ENCODE results near the gene FYTTD1. TPM values are rescaled to one million over a fixed set of nuclear protein-coding genes. Genes with fewer than 3 reads are reported as not detected.

Gene FYTTD1
- total RNA-seq, 1 donor from 2014 or later: 51.6 TPM

- Mint-ChIP-seq H3K4me3 (ENCODE audit: unreplicated experiment) (no peak overlapping the region), H3K4me1 (ENCODE audit: low read depth, unreplicated experiment) (peaks cover 4% of the 10 kb centered on the region), H3K9me3 (ENCODE audit: unreplicated experiment) (no peaks in the 10 kb centered on the region), H3K27me3 (ENCODE audit: unreplicated experiment) (no peaks in the 10 kb centered on the region), H3K36me3 (ENCODE audit: unreplicated experiment) (no peaks in the 10 kb centered on the region), H3K27ac (ENCODE audit: unreplicated experiment) (no peak overlapping the region)
- no peak for TF ChIP-seq CTCF (IDR thresholded peaks at IDR 0.05; ENCODE audit: partially characterized antibody, unreplicated experiment)
- DNase-seq: no peak
Observed at GRCh38 chr3:197833930-197834715, 84.4 kb downstream of the FYTTD1 start.

- H3K27me3 Mint-ChIP-seq (ENCODE audit: unreplicated experiment): no peaks in the 10 kb centered on the region
- H3K27ac Mint-ChIP-seq (ENCODE audit: unreplicated experiment): no peak overlapping the region
- H3K36me3 Mint-ChIP-seq (ENCODE audit: unreplicated experiment): no peaks in the 10 kb centered on the region
- peaks cover 4% of the 10 kb centered on the region for H3K4me1 Mint-ChIP-seq (ENCODE audit: low read depth, unreplicated experiment)
- no peak overlapping the region for H3K4me3 Mint-ChIP-seq (ENCODE audit: unreplicated experiment)
- no peaks in the 10 kb centered on the region for H3K9me3 Mint-ChIP-seq (ENCODE audit: unreplicated experiment)
- no peak for TF ChIP-seq CTCF (IDR thresholded peaks at IDR 0.05; ENCODE audit: partially characterized antibody, unreplicated experiment)
- DNase-seq: no peak
Observed at GRCh38 chr3:197835509-197835908, 85.8 kb downstream of the FYTTD1 start.

- Mint-ChIP-seq H3K27me3 (ENCODE audit: unreplicated experiment) (no peaks in the 10 kb centered on the region), H3K9me3 (ENCODE audit: unreplicated experiment) (no peaks in the 10 kb centered on the region), H3K27ac (ENCODE audit: unreplicated experiment) (no peak overlapping the region), H3K36me3 (ENCODE audit: unreplicated experiment) (no peaks in the 10 kb centered on the region), H3K4me1 (ENCODE audit: low read depth, unreplicated experiment) (peaks cover 4% of the 10 kb centered on the region), H3K4me3 (ENCODE audit: unreplicated experiment) (no peak overlapping the region)
- DNase-seq: no peak
- TF ChIP-seq CTCF (IDR thresholded peaks at IDR 0.05; ENCODE audit: partially characterized antibody, unreplicated experiment): no peak
Observed at GRCh38 chr3:197836244-197836643, 86.6 kb downstream of the FYTTD1 start.

Other genes with a start within 250 kb of the FYTTD1 start
- 19.4 TPM for gene BDH1, start 193.9 kb upstream of the FYTTD1 start, total RNA-seq (ENCODE audit: unreplicated experiment)
- 46.1 TPM for gene RUBCN, start 13.0 kb upstream of the FYTTD1 start, total RNA-seq (ENCODE audit: unreplicated experiment)
- gene LRCH3, start 41.4 kb downstream of the FYTTD1 start, total RNA-seq (ENCODE audit: unreplicated experiment): 79.0 TPM
- gene RPL35A, start 200.3 kb downstream of the FYTTD1 start, total RNA-seq (ENCODE audit: unreplicated experiment): 728 TPM
- 3.7 TPM for gene LMLN, start 210.3 kb downstream of the FYTTD1 start, total RNA-seq (ENCODE audit: unreplicated experiment)

Measured in glutamatergic neuron (in vitro differentiated cells).